NB4 (cell line): Measurements from ENCODE around the gene CRACR2B.

Experiments used
- MYC ChIP-seq: IDR thresholded peaks from 2 replicates; pipeline ENCODE4 v1.6.1; 2011; ENCODE audit warnings: low read depth, low read length
- POLR2A ChIP-seq: IDR thresholded peaks from 2 replicates; pipeline ENCODE4 v1.6.1; 2011; ENCODE audit warnings: mild to moderate bottlenecking; ENCODE audit not compliant: insufficient read length; ENCODE audit errors: extremely low read depth
- TF ChIP-seq, protein P1 (sequence below): IDR thresholded peaks from 2 replicates; pipeline ENCODE4 v1.6.1; 2011; ENCODE audit warnings: low read depth, low read length
- TF ChIP-seq, protein P2 (sequence below): IDR thresholded peaks from one replicate; pipeline ENCODE4 v1.5.1; 2012; ENCODE audit warnings: low read depth, low read length

DNA sequence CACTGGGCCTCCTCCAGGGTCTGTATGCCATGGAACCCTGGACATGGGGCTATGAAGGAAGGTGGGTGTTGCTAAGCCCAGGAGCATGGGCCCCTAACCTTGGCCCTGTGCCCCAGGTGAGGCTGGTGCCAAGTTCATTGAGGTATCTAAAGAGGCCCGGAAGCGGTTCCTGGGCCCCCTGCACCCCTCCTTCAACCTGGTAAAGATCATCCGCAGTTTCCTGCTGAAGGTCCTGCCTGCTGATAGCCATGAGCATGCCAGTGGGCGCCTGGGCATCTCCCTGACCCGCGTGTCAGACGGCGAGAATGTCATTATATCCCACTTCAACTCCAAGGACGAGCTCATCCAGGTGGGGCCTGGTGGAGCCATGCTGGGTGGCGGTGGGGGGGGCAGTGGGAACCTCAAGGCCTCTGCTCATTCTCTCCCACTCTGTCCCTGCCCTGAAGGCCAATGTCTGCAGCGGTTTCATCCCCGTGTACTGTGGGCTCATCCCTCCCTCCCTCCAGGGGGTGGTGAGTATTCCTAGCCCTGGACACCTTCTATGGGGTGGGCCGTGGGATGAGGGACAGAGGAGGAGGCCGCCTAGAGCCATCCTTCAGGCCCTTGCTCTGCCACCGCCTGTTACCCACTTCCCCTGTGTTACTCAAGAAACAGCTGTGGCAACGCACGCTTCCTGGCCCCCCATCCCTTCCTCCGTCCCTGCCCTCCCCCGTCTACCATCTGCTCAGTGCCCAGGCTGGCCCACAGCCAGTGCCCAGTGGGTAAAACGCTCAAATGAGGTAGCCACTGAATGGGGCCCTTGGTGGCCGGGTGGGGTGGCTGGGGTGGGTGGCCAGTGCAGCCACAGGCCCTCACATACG is 6.0 kb upstream of the CRACR2B start:
- TF ChIP-seq, protein P1, sequence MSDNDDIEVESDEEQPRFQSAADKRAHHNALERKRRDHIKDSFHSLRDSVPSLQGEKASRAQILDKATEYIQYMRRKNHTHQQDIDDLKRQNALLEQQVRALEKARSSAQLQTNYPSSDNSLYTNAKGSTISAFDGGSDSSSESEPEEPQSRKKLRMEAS, result peak; percentile 58
- TF ChIP-seq, protein P2, sequence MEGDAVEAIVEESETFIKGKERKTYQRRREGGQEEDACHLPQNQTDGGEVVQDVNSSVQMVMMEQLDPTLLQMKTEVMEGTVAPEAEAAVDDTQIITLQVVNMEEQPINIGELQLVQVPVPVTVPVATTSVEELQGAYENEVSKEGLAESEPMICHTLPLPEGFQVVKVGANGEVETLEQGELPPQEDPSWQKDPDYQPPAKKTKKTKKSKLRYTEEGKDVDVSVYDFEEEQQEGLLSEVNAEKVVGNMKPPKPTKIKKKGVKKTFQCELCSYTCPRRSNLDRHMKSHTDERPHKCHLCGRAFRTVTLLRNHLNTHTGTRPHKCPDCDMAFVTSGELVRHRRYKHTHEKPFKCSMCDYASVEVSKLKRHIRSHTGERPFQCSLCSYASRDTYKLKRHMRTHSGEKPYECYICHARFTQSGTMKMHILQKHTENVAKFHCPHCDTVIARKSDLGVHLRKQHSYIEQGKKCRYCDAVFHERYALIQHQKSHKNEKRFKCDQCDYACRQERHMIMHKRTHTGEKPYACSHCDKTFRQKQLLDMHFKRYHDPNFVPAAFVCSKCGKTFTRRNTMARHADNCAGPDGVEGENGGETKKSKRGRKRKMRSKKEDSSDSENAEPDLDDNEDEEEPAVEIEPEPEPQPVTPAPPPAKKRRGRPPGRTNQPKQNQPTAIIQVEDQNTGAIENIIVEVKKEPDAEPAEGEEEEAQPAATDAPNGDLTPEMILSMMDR, result no peak
- TF ChIP-seq POLR2A, result no peak
- TF ChIP-seq MYC, result peak; percentile 50; the same call in 1 of the 2 replicates
